H7 (cell line): ENCODE results near the gene NTNG1. TPM values are rescaled to one million over a fixed set of nuclear protein-coding genes. Genes with fewer than 3 reads are reported as not detected.

Source experiments
- DNase-seq: peaks from one replicate; pipeline ENCODE4 v3.0.0; 2012
- H3K27me3 ChIP-seq: 2 replicates; pipeline ENCODE4 v1.6.0; 2011; ENCODE audit warnings: mild to moderate bottlenecking, low read length; ENCODE audit not compliant: control insufficient read depth, insufficient read depth
- H3K36me3 ChIP-seq: replicated peaks from 2 replicates; pipeline ENCODE4 v1.5.1; 2011; ENCODE audit warnings: low read length; ENCODE audit not compliant: control insufficient read depth, insufficient read depth
- H3K4me3 ChIP-seq: 2 replicates; pipeline ENCODE4 v1.5.1; 2011; ENCODE audit warnings: low read depth, mild to moderate bottlenecking, control low read depth, low read length, moderate library complexity; ENCODE audit not compliant: insufficient read depth
- total RNA-seq: library from RNA; depleted of rRNA; stranded (reverse); fragments of >200 nt; shearing (Covaris generic); gene quantifications from 2 replicates; pipeline ENCODE4 v1.2.3, GENCODE V29; 2014

The NTNG1 gene
- total RNA-seq, 1 experiment from 2014 or later, result 5.4 TPM

GRCh38 chr1:107430540-107431228 lies 289.8 kb downstream of the NTNG1 start:
- H3K27me3 ChIP-seq, result no peaks in the 10 kb centered on the region
- no peaks in the 10 kb centered on the region for H3K36me3 ChIP-seq
- DNase-seq, result no peak
- no peak overlapping the region for H3K4me3 ChIP-seq

- no peak overlapping the region for H3K4me3 ChIP-seq
- H3K27me3 ChIP-seq, result no peaks in the 10 kb centered on the region
- no peaks in the 10 kb centered on the region for H3K36me3 ChIP-seq
- DNase-seq, result no peak
These were observed 291.3 kb downstream of the NTNG1 start for GRCh38 chr1:107432108-107432507.

GRCh38 chr1:107433068-107433467 lies 292.2 kb downstream of the NTNG1 start:
- DNase-seq, result no peak
- no peaks in the 10 kb centered on the region for H3K27me3 ChIP-seq
- H3K4me3 ChIP-seq, result no peak overlapping the region
- no peaks in the 10 kb centered on the region for H3K36me3 ChIP-seq

GRCh38 chr1:107433635-107434360 lies 293.0 kb downstream of the NTNG1 start:
- no peak for DNase-seq
- Histone ChIP-seq H3K36me3 (no peaks in the 10 kb centered on the region), H3K4me3 (no peak overlapping the region), H3K27me3 (no peaks in the 10 kb centered on the region)

- Histone ChIP-seq H3K4me3 (no peak overlapping the region), H3K36me3 (no peaks in the 10 kb centered on the region), H3K27me3 (no peaks in the 10 kb centered on the region)
- no peak for DNase-seq
These were observed 293.5 kb downstream of the NTNG1 start for GRCh38 chr1:107434361-107434693.

GRCh38 chr1:107436552-107437241 lies 295.9 kb downstream of the NTNG1 start:
- Histone ChIP-seq H3K36me3 (no peaks in the 10 kb centered on the region), H3K27me3 (no peaks in the 10 kb centered on the region), H3K4me3 (no peak overlapping the region)
- DNase-seq, result no peak

GRCh38 chr1:107439567-107439966 lies 298.7 kb downstream of the NTNG1 start:
- no peaks in the 10 kb centered on the region for H3K27me3 ChIP-seq
- DNase-seq, result no peak
- no peaks in the 10 kb centered on the region for H3K36me3 ChIP-seq
- H3K4me3 ChIP-seq, result no peak overlapping the region

- Histone ChIP-seq H3K4me3 (no peak overlapping the region), H3K36me3 (no peaks in the 10 kb centered on the region), H3K27me3 (no peaks in the 10 kb centered on the region)
- DNase-seq, result no peak
These were observed 301.7 kb downstream of the NTNG1 start for GRCh38 chr1:107442551-107442950.

- Histone ChIP-seq H3K27me3 (no peaks in the 10 kb centered on the region), H3K36me3 (no peaks in the 10 kb centered on the region), H3K4me3 (no peak overlapping the region)
- no peak for DNase-seq
These were observed 302.2 kb downstream of the NTNG1 start for GRCh38 chr1:107443027-107443426.

GRCh38 chr1:107443860-107444259 lies 303.0 kb downstream of the NTNG1 start:
- no peak for DNase-seq
- no peak overlapping the region for H3K4me3 ChIP-seq
- H3K36me3 ChIP-seq, result no peaks in the 10 kb centered on the region

GRCh38 chr1:107444302-107444701 lies 303.5 kb downstream of the NTNG1 start:
- H3K27me3 ChIP-seq, result no peaks in the 10 kb centered on the region
- H3K4me3 ChIP-seq, result no peak overlapping the region
- H3K36me3 ChIP-seq, result no peaks in the 10 kb centered on the region
- DNase-seq, result no peak

More at GRCh38 chr1:107443860-107444259, 303.0 kb downstream of the NTNG1 start:
- H3K27me3 ChIP-seq, result no peaks in the 10 kb centered on the region

GRCh38 chr1:107449326-107449725 lies 308.5 kb downstream of the NTNG1 start:
- Histone ChIP-seq H3K36me3 (no peaks in the 10 kb centered on the region), H3K27me3 (no peaks in the 10 kb centered on the region), H3K4me3 (no peak overlapping the region)
- DNase-seq, result no peak

GRCh38 chr1:107450899-107451664 lies 310.2 kb downstream of the NTNG1 start:
- DNase-seq, result no peak
- H3K27me3 ChIP-seq, result no peaks in the 10 kb centered on the region
- no peaks in the 10 kb centered on the region for H3K36me3 ChIP-seq
- H3K4me3 ChIP-seq, result no peak overlapping the region

- no peak overlapping the region for H3K4me3 ChIP-seq
- H3K27me3 ChIP-seq, result no peaks in the 10 kb centered on the region
- DNase-seq, result no peak
- no peaks in the 10 kb centered on the region for H3K36me3 ChIP-seq
These were observed 310.9 kb downstream of the NTNG1 start for GRCh38 chr1:107451715-107452114.
